Measurements from ENCODE around the gene CCDC146.
"Not testable (repeated sequence)": the region's sequence is repeated elsewhere in the genome, so short reads cannot be mapped to it uniquely, and the experiment has no call there.

Gene CCDC146, protein sequence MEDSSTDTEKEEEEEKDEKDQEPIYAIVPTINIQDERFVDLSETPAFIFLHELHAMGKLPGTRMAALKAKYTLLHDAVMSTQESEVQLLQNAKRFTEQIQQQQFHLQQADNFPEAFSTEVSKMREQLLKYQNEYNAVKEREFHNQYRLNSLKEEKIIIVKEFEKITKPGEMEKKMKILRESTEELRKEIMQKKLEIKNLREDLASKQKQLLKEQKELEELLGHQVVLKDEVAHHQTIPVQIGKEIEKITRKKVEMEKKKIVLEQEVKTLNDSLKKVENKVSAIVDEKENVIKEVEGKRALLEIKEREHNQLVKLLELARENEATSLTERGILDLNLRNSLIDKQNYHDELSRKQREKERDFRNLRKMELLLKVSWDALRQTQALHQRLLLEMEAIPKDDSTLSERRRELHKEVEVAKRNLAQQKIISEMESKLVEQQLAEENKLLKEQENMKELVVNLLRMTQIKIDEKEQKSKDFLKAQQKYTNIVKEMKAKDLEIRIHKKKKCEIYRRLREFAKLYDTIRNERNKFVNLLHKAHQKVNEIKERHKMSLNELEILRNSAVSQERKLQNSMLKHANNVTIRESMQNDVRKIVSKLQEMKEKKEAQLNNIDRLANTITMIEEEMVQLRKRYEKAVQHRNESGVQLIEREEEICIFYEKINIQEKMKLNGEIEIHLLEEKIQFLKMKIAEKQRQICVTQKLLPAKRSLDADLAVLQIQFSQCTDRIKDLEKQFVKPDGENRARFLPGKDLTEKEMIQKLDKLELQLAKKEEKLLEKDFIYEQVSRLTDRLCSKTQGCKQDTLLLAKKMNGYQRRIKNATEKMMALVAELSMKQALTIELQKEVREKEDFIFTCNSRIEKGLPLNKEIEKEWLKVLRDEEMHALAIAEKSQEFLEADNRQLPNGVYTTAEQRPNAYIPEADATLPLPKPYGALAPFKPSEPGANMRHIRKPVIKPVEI

DNA sequence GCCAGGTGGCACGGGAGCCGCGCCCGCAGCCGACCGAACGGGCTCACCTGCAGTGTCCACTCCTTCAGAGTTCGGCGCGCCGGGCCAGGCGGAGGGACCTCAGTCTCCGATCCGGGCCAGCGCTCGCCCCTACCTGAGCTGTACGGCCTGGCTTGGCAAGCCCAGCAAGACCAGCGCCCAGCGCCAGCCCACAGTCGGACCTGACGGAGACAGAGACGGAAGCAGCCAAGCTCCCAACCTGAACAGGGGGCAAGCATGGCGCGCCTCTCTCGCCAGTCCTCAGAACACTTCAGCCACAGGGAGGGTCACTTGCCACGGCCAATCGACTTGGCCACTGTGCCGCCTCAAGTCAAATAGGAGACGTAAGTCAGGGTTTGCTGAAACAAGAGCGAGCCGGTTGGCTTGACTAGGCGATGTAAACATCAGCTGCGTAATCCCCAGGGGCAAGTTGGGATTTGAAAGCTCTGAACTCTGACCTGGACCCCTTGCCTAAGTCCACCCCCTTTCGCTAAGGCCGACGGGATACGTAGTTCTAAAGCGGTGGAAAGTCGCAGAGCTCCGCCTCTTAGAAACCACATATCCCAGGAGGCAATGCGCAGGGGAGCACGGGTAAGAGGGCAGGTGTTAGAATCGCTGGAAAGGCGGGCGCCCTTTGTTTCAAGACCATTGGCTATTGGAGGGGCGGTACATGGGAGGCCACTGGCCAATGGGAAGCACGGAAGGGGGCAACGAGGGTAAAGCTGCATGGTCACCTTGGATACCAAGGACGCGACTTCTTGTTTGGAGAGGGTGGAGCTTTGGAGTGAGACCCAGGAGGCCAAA lies at the start of gene CCDC146:
TSS of gene CCDC146 (plus strand) at position 756 of the 822 bp plus-strand sequence. CDS start 45,054 bp downstream, outside the sequence.
- H3K9ac ChIP-seq, result peak within 1 kb of the TSS; percentile 64; the same call in 1 of the 2 replicates
- H4K20me1 ChIP-seq, H3K4me1 ChIP-seq, H3K27me3 ChIP-seq, H3K36me3 ChIP-seq, H3K9me3 ChIP-seq, H3K27ac ChIP-seq: not testable (repeated sequence)
- peak within 1 kb of the TSS; percentile 74 for H3K4me3 ChIP-seq
- H3K4me2 ChIP-seq, result peak within 1 kb of the TSS; percentile 94

DNA sequence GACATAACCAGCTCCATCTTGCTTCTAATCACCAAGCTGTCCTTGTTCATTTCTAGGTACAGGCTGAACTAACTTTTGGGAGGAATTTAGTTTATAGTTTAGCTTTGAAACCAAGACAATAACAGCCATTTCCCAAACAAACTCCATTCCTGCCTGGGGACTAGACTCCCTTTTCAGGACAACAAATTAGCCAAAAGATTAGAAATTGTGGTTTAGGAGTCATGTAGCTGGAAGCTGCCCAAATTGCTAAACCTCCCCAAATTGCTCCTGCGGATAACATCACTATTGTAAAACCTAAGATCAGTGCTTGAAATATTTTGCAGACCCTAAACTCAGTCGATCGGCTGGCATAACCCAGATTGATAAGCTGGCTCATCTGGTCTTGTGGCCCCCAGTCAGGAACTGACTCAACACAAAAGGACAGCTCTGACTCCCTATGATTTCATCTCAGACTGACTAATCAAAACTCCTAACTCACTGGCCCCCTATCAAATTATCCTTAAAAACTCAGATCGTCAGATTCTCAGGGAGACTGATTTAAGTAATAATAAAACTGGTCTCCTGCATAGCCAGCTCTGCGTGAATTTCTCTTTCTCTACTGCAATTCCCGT lies 47.5 kb upstream of the CCDC146 start:
- H3K27me3 ChIP-seq, H3K4me2 ChIP-seq, H3K4me3 ChIP-seq, H4K20me1 ChIP-seq, H3K27ac ChIP-seq, H3K36me3 ChIP-seq, H3K9me3 ChIP-seq, H3K4me1 ChIP-seq, H3K9ac ChIP-seq: not testable (repeated sequence)

DNA sequence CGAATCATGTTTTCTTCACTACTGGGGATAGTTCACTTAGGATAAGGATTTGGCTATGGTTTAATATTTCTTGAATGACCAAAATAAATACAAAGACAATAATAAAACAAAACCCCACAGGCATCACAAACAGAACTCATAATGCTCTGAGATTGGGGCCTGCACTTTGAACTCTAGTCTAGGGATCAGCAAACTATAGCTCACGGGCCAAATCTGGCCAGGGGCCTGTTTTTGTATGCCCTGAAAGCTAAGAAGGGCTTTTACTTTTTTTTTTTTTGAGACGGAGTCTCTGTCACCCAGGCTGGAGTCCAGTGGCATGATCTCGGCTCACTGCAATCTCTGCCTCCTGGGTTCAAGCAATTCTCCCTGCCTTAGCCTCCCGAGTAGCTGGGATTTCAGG lies 45.4 kb upstream of the CCDC146 start:
- not testable (repeated sequence) for H3K4me3 ChIP-seq, H4K20me1 ChIP-seq, H3K27ac ChIP-seq, H3K4me1 ChIP-seq, H3K27me3 ChIP-seq, H3K9me3 ChIP-seq, H3K36me3 ChIP-seq, H3K4me2 ChIP-seq, H3K9ac ChIP-seq

GRCh38 chr7:77079112-77079511 lies 43.3 kb upstream of the CCDC146 start:
- not testable (repeated sequence) for H3K9ac ChIP-seq, H3K27ac ChIP-seq

DNA sequence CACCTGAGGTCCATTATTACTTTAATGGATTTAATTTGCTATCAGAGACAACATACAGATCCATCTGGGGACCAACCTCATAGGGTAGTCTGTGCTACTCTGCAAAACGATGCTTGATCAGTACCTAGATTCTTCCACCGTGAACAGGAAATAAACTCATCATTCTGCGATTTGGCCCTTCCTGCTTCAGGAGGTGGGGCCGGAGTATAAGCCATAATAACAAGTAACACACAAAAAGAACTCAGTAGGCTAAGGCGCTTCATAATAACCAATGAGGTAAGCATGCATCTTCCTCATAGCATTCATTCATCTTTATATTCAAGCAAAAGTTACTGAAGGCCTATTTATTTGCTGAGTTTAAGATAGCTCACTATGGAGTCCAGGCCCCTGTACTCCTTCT lies 42.8 kb upstream of the CCDC146 start:
- H3K9ac ChIP-seq, H3K9me3 ChIP-seq, H3K4me1 ChIP-seq, H3K36me3 ChIP-seq, H3K27ac ChIP-seq, H3K4me3 ChIP-seq, H3K27me3 ChIP-seq, H4K20me1 ChIP-seq, H3K4me2 ChIP-seq: not testable (repeated sequence)

More at GRCh38 chr7:77079112-77079511, 43.3 kb upstream of the CCDC146 start:
- H3K9me3 ChIP-seq, H3K27me3 ChIP-seq, H4K20me1 ChIP-seq, H3K4me1 ChIP-seq, H3K4me3 ChIP-seq, H3K36me3 ChIP-seq, H3K4me2 ChIP-seq: not testable (repeated sequence)

GRCh38 chr7:77080236-77080635 lies 42.2 kb upstream of the CCDC146 start:
- H3K27me3 ChIP-seq, H3K9ac ChIP-seq, H3K36me3 ChIP-seq, H3K4me1 ChIP-seq, H3K4me3 ChIP-seq, H3K4me2 ChIP-seq, H3K9me3 ChIP-seq, H4K20me1 ChIP-seq, H3K27ac ChIP-seq: not testable (repeated sequence)

- H3K4me1 ChIP-seq, H4K20me1 ChIP-seq, H3K4me3 ChIP-seq, H3K4me2 ChIP-seq, H3K9me3 ChIP-seq, H3K36me3 ChIP-seq, H3K27ac ChIP-seq, H3K9ac ChIP-seq, H3K27me3 ChIP-seq: not testable (repeated sequence)
Measured at GRCh38 chr7:77082192-77082591, 40.2 kb upstream of the CCDC146 start.

DNA sequence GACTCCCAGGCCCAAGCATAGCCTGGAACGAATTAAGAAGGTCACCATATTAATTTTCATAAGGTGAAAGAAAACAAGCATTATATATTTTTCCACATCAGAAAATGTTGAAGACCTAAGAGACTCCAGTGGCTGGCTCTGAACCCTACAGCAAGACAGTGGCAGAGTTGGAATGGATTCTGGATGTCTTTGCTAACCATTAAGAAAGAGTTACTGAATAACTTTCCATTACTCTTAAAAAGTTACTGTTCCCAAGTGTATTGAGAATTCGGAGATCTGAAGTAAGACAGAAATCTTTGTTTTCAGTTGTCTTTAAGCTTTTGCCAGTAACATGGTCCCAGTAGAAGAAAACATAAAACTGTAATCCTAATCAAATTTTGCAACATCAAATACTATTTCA lies 30.1 kb upstream of the CCDC146 start:
- not testable (repeated sequence) for H4K20me1 ChIP-seq, H3K4me2 ChIP-seq, H3K4me3 ChIP-seq, H3K27me3 ChIP-seq, H3K4me1 ChIP-seq, H3K9ac ChIP-seq, H3K27ac ChIP-seq
- Histone ChIP-seq H3K36me3 (peaks cover 10% of the 10 kb centered on the region; the same call in 1 of the 2 replicates), H3K9me3 (peaks cover 11% of the 10 kb centered on the region)

DNA sequence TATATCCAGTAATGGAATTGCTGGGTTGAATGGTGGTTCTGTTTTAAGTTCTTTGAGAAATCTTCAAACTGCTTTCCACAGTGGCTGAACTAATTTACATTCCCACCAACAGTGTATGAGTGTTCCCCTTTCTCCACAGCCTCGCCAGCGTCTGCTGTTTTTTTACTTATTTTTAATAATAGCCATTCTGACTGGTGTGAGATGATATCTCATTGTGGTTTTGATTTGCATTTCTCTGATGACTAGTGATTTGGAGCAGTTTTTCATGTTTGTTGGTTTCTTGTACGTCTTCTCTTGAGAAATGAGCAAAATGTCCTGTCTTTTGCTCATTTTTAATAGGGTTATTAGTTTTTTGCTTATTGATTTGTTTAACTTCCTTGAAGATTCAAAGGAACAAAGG lies 21.9 kb upstream of the CCDC146 start:
- H3K9me3 ChIP-seq, H3K9ac ChIP-seq, H3K4me2 ChIP-seq, H3K27me3 ChIP-seq, H3K27ac ChIP-seq, H3K4me3 ChIP-seq, H4K20me1 ChIP-seq, H3K4me1 ChIP-seq, H3K36me3 ChIP-seq: not testable (repeated sequence)

- not testable (repeated sequence) for H3K4me3 ChIP-seq, H3K9ac ChIP-seq, H3K27ac ChIP-seq, H3K27me3 ChIP-seq, H4K20me1 ChIP-seq, H3K4me2 ChIP-seq, H3K9me3 ChIP-seq, H3K4me1 ChIP-seq, H3K36me3 ChIP-seq
Measured at GRCh38 chr7:77101187-77101586, 21.2 kb upstream of the CCDC146 start.

GRCh38 chr7:77102671-77103070 lies 19.7 kb upstream of the CCDC146 start:
- not testable (repeated sequence) for H3K4me2 ChIP-seq, H4K20me1 ChIP-seq, H3K36me3 ChIP-seq, H3K4me3 ChIP-seq, H3K4me1 ChIP-seq, H3K27me3 ChIP-seq, H3K27ac ChIP-seq, H3K9ac ChIP-seq, H3K9me3 ChIP-seq

- H3K4me1 ChIP-seq, H3K27me3 ChIP-seq, H4K20me1 ChIP-seq, H3K9me3 ChIP-seq, H3K4me2 ChIP-seq, H3K9ac ChIP-seq, H3K36me3 ChIP-seq, H3K4me3 ChIP-seq, H3K27ac ChIP-seq: not testable (repeated sequence)
Measured at GRCh38 chr7:77105904-77106303, 16.5 kb upstream of the CCDC146 start.

GRCh38 chr7:77107659-77108058 lies 14.8 kb upstream of the CCDC146 start:
- H4K20me1 ChIP-seq, H3K27me3 ChIP-seq, H3K27ac ChIP-seq, H3K36me3 ChIP-seq, H3K4me3 ChIP-seq, H3K9me3 ChIP-seq, H3K4me1 ChIP-seq, H3K4me2 ChIP-seq, H3K9ac ChIP-seq: not testable (repeated sequence)

DNA sequence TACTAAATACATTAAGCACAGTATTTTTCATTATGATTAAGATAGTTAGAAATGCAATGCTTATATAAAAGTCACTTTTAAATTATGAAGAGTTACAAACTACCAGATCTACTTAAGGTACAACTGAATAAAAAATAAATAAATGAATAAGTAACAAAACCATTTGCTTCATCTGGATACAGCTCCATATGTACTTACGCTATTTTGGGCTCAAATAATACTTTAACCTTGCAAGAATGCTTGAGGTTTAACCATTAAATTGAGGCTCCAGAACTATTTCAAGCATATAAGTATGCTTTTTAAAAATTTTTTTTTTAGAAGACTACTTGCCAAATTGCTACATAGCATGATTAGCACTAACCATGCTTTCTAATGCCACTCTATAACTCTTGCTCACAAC lies 14.1 kb upstream of the CCDC146 start:
- not testable (repeated sequence) for H3K9ac ChIP-seq, H3K36me3 ChIP-seq, H3K9me3 ChIP-seq, H3K27ac ChIP-seq, H3K4me1 ChIP-seq, H3K27me3 ChIP-seq, H3K4me3 ChIP-seq, H3K4me2 ChIP-seq, H4K20me1 ChIP-seq

All from BLaER1 (cell line).